Uterus (tissue), 2 donors: ENCODE results near the gene ANKRD60.

Source experiments
- CTCF ChIP-seq, 4 experiments: fragments of 200-600 bp in 2 of 4; fragments of 450-650 bp in 2 of 4; sonication (generic) in 2 of 4; IDR thresholded peaks; one replicate each; pipeline ENCODE4 v1.5.1; 2016 to 2019; ENCODE audit warnings: antibody characterized with exemption in 4 of 4, mild to moderate bottlenecking in 2 of 4, moderate library complexity in 1 of 4
- POLR2A ChIP-seq, 2 donors: fragments of 450-650 bp; IDR thresholded peaks; one replicate each; pipeline ENCODE4 v1.6.1; 2016; ENCODE audit warnings: antibody characterized with exemption in 2 of 2, mild to moderate bottlenecking in 1 of 2, moderate library complexity in 1 of 2

GRCh38 chr20:58192065-58192464 is 36.4 kb downstream of the ANKRD60 start:
- TF ChIP-seq POLR2A (IDR thresholded peaks at IDR 0.05) (no peak), CTCF (IDR thresholded peaks at IDR 0.05) (no peak)
